Erythroblast (primary cell): ENCODE results near the gene B4GALNT1.
"Not testable (repeated sequence)": the region's sequence is repeated elsewhere in the genome, so short reads cannot be mapped to it uniquely, and the experiment has no call there.

ENCODE experiments used
- DNase-seq, 2 experiments: peaks; one replicate each; lab custom pipeline; 2025; lab: John Stamatoyannopoulos, UW
- GATA1 ChIP-seq: IDR thresholded peaks from 2 replicates; pipeline ENCODE4 v1.6.1; 2011; ENCODE audit warnings: low read depth, mild to moderate bottlenecking, control low read depth, low read length, moderate library complexity
- POLR2A ChIP-seq: IDR thresholded peaks from 2 replicates; pipeline ENCODE4 v1.6.1; 2011; ENCODE audit warnings: mild to moderate bottlenecking, low read length

The B4GALNT1 gene

DNA sequence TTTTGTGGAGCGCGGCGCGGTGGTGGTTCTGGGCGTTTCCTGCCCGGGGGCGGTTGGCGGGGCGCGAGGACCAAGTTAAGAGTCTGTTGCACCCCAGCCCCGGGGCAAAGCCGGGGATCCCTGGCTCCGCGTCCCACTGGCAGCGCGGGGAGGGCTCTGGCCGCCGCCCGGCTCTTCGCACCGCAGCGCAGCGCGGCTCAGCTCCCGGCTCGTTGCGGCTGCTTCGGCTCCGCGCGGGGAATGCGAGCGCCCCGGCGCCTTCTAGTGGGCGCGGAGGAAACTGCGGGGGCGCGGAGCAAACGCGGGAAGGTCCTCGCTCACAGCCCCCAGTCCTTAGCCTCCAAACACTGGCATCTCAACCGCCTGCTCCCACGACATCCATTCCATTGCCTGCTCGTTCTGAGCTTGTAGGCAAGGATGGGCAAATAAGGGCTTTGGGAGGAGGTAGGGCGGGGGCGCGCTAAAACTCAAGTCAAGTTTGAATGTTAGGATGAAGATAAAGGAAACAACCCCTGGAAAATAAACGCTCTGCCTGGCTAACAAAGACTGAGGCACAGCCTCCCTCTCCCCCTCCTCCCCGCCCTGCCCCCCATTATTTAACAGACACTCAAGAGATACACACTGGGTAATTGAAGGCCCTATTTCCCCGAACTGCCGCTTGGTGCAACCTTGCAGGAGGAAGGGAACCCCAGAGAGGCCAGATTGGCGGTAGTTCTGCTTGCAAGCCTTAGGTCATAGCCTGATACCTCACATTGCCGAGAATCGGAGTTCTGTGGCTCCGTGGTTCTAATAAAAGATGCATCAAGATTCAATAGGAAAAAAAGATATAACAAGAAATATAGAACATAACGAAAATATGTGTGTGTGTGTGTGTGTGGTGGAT lies at the start of gene B4GALNT1:
TSS of gene B4GALNT1 (minus strand) at position 244 of the 883 bp plus-strand sequence. CDS start 1,069 bp downstream, outside the sequence.
- peak; percentile 64 to 76 for DNase-seq
- TF ChIP-seq POLR2A (no peak), GATA1 (no peak)

DNA sequence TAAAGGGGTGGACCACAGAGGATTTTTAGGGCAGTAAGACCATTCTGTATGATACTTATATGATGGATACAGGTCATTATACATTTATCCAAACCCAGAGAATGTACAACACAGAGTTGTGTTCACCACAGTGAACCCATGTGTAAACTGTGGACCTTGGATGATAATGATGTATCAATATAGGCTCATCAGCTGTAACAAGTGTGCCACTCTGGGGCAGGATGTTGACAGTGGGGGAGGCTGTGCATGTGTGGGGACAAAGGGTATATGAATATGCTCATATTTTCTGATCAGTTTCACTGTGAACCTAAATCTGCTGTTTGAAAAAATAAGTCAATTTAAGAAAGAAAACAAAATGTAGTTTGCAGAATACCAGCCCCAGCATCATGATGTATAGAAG lies 46.7 kb upstream of the B4GALNT1 start:
- DNase-seq, result no peak
- TF ChIP-seq GATA1 (no peak), POLR2A (no peak)

DNA sequence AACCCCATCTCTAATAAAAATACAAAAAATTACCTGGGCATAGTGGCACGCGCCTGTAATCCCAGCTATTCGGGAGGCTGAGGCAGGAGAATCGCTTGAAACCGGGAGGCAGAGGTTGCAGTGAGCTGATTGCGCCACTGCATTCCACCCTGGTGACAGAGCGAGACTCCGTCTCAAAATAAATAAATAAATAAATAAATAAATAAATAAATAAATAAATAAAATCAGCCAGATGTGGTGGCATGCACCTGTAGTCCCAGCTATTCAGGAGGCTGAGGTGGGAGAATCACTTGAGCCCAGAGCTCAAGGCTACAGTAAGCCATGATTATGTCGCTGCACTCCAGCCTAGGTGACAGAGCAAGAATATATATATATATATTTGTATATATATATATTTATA lies 44.9 kb upstream of the B4GALNT1 start:
- not testable (repeated sequence) for DNase-seq

DNA sequence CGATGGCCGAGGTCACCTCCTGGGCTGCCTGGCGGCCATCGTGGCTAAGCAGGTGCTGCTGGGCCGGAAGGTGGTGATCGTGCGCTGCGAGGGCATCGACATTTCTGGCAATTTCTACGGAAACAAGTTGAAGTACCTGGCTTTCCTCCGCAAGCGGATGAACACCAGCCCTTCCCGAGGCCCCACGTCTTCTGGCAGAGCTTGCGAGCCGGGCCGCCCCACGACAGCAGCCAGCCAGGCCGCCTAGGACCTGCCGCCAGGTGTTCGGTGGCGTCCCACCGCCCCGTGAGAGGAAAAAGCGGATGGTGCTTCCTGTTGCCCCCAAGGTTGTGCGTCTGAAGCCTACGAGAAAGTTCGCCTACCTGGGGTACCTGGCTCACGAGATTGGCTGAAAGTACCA lies 41.7 kb upstream of the B4GALNT1 start:
- TF ChIP-seq GATA1, result no peak
- no peak for TF ChIP-seq POLR2A
- DNase-seq, result no peak

- no peak for TF ChIP-seq GATA1
- TF ChIP-seq POLR2A, result no peak
- no peak for DNase-seq
Observed at GRCh38 chr12:57672801-57673200, 39.8 kb upstream of the B4GALNT1 start.

DNA sequence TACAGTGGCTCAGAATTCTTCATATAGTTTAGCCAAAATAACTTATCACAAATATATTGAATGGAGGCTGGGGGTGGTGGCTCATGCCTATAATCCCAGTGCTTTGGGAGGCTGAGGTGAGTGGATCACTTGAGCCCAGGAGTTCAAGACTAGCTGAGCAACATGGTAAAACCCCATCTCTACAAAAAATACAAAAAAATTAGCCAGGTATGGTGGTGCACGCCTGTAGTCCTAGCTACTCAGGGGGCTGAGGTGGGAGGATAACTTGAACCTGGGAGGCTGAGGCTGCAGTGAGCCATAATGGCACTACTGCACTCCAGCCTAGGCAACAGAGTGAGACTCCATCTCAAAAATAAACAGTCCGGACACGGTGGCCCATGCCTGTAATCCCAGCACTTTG lies 38.8 kb upstream of the B4GALNT1 start:
- not testable (repeated sequence) for DNase-seq

DNA sequence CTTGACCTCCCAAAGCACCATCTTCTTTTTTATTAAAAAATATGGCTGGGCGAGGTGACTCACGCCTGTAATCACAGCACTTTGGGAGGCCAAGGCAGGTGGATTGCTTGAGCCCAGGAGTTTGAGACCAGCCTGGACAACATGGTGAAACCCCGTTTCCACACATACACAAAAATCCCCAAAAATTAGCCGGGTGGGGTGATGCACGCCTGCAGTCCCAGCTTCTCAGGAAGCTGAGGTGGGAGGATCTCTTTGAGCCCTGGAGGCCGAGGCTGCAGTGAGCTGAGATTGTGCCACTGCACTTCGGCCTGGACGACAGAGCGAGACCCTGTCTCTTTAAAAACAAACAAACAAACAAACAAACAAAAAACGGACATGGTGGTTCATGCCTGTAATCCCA lies 36.7 kb upstream of the B4GALNT1 start:
- not testable (repeated sequence) for DNase-seq

- TF ChIP-seq POLR2A (no peak), GATA1 (no peak)
- no peak for DNase-seq
Observed at GRCh38 chr12:57666897-57667296, 33.9 kb upstream of the B4GALNT1 start.

GRCh38 chr12:57665066-57665820 lies 32.2 kb upstream of the B4GALNT1 start:
- not testable (repeated sequence) for DNase-seq

DNA sequence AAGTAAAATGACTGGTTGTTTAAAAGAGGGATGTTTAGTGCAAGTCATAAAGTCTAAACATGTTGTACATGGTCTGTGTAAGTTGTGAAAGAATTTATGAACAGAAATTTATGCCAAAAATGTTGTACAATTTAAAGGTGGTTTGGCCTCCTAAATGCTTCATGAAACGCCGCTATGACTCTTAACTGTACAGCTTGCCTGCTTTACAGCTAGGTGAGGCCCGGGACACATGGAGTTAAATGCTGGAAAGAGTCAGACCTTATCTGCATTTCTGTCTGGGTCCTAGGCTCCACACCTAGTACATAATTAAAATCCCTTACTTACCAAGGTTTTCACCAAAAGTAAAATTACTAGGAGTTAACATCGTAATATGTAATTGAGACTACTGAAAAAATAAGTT lies 28.4 kb upstream of the B4GALNT1 start:
- no peak for DNase-seq
- no peak for TF ChIP-seq POLR2A
- TF ChIP-seq GATA1, result no peak

GRCh38 chr12:57658890-57659289 lies 25.9 kb upstream of the B4GALNT1 start:
- TF ChIP-seq GATA1, result no peak
- no peak for TF ChIP-seq POLR2A
- DNase-seq, result no peak

DNA sequence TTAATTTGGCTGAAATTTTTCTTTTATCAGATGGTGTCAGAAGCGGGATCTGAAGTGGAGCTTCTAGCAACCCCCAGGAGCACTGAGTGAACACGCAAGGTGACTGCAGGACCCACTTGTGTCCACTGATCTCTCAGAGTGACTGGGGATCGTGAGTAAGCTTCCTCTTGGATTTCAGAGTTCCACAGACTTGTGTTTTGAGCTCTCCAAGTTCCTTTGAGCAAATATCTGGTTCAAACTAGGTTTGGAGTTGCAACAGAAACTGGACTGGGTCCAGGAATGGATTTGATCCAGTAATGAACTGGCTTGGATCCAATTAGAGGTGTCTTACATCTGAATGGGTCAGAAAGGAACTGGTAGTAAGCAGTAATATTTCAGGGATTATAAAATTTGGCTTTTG lies 24.7 kb upstream of the B4GALNT1 start:
- no peak for DNase-seq
- TF ChIP-seq POLR2A (no peak), GATA1 (no peak)

DNA sequence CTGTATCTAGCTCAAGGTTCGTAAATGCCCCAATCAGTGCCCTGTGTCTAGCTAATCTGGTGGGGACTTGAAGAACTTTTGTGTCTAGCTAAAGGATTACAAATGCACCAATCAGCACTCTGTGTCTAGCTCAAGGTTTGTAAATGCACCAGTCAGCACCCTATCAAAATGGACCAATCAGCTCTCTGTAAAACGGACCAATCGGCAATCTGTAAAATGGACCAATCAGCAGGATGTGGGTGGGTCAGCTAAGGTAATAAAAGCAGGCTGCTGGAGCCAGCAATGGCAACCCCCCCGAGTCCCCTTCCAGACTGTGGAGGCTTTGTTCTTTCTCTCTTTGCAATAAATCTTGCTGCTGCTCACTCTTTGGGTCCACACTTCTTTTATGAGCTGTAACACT lies 23.4 kb upstream of the B4GALNT1 start:
- not testable (repeated sequence) for DNase-seq

- no peak for DNase-seq
- no peak for TF ChIP-seq POLR2A
- no peak for TF ChIP-seq GATA1
Observed at GRCh38 chr12:57655541-57656240, 22.7 kb upstream of the B4GALNT1 start.

DNA sequence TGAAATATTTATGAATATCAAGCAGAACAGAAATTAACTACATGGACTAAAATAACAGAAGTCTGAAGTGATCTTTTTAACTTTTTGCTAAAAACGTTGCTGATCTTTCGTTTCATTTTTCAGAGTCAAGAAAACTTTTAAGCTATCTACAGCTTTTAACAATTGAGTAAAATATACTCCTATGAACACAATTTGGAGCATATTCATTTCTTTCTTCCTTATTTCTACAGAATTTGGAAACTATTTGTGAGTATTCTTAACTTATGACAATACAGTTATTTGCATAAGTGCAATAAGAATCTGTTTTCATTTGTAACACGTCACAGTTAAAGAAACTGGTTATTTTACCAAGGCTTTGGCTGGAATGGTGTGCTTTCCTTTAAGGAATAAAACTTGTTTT lies 21.0 kb upstream of the B4GALNT1 start:
- no peak for TF ChIP-seq GATA1
- TF ChIP-seq POLR2A, result no peak
- DNase-seq, result no peak

DNA sequence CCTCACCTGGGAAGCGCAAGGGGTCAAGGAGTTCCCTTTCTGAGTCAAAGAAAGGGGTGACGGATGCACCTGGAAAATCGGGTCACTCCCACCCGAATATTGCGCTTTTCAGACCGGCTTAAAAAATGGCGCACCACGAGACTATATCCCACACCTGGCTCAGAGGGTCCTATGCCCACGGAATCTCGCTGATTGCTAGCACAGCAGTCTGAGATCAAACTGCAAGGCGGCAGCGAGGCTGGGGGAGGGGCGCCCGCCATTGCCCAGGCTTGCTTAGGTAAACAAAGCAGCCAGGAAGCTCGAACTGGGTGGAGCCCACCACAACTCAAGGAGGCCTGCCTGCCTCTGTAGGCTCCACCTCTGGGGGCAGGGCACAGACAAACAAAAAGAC lies 13.7 kb upstream of the B4GALNT1 start:
- DNase-seq, result not testable (repeated sequence)

DNA sequence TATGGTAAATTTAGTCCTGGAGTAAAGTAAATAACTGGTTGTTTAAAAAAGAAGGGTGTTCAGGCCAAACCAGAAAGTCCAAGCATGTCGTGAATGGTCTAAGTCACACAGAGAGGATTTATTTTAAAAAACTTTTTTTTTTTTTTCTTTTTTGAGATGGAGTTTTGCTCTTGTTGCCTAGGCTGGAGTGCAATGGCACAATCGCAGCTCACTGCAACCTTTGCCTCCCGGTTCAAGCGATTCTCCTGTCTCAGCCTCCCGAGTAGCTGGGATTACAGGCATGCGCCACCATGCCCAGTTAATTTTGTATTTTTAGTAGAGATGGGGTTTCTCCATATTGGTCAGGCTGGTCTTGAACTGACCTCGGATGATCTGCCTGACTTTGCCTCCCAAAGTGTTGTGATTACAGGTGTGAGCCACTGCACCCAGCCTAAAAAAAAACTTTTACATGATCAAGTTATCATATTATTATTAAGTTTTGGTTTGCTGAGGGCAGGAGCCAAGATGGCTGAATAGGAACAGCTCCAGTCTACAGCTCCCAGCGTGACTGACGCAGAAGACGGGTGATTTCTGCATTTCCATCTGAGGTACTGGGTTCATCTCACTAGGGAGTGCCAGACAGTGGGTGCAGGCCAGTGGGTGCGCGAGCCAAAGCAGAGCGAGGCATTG lies 13.1 kb upstream of the B4GALNT1 start:
- DNase-seq, result peak; percentile 48 to 62
